GM18951 (cell line): Measurements from ENCODE around the gene CFDP1.

Experiments used
- POLR2A ChIP-seq: IDR thresholded peaks from 4 replicates; pipeline ENCODE4 v1.6.1; 2011; ENCODE audit warnings: mild to moderate bottlenecking; ENCODE audit not compliant: insufficient read length, insufficient read depth; ENCODE audit errors: extremely low read depth
- in situ Hi-C: fragments of 300-500 bp; cut with MboI; formaldehyde crosslinking; loops from one replicate; pipeline ENCODE4 v1.12.0; 2022; ENCODE audit warnings: low sequenced_read_pairs, mixed read lengths, inconsistent platforms; ENCODE audit not compliant: unreplicated experiment

The CFDP1 gene

DNA sequence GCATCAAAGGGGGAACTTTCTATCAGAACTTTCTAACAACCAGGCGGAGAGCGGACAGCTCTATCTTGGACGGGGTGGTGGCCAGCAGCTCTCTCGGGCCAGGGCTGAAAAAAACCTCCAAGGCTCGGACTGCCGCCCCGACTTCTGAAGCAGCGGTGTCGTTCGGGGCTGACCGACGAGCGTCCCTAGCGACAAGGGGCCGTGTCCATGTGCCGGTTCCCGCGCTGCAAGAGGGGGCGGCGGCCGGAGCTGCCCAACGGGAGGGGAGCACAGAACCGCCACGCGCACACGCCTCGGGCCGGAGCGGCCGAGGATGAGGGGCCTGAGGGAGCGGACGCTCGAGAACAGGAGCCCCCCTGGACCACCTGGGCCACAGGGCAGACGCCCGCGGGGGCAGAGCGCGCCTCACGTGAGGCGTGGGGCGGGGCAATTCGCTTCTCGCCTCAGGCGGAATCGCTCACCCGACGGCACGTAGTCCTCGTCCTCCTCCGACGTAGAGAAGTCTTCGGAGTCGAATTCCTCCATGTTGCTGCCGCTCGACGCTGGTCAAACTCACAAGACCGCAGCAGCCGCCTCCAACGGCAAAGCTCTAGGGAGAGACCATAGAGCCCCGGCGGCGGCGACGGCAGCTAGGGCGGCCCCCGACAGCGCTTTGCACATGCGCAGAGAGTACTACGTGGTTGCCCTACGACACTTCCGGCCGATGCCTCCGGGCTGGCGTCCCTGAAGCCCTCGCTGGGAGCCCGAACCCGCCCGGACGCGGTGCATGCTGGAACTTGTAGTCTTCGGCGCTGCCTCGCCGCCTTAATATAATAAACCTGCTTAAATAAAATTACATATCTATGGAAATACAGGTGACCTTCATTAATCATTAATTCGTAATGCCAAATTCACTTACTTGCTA, at the start of gene CFDP1:
CFDP1 (minus strand) TSS at position 676 of the 904 bp plus-strand sequence; CDS start at position 525, 151 bp downstream.
- in situ Hi-C loops, result no loop called here
- peak; percentile 90 for TF ChIP-seq POLR2A

DNA sequence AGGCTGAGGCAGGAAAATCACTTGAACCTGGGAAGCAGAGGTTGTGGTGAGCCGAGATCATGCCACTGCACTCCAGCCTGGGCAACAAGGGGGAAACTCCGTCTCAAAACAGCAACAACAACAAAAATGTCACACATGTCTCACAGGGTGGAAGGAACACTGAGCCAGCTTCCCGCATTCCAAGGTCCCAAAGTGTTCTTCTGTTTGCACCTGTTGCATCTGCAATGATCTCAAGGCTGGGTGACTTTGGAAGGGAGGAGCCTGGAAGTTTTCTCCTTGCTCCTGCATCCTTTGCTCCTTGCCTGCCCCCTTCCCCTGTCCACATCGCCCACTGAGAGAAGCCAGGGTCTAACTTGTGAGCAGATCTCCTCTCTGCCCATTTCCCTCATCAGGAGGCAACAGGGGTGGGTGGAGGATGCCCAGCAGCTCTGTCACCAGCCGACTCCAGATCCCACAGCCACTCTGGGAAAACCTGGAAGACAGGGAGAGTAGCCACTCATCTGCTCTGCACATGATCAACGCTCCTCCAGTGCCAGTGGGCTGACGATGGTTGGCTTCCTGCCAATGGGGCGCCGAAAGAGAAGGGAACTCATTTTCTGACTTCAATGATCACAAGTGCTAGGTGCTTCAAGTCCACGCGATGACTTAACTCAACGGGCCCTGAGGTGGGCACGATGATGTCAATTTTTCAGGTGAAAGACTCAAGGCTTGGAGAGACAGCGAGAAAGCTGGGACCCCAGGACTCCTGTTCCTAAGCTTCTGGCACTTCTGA, 49.3 kb upstream of the CFDP1 start:
- in situ Hi-C loops, result no loop called here
- no peak for TF ChIP-seq POLR2A

DNA sequence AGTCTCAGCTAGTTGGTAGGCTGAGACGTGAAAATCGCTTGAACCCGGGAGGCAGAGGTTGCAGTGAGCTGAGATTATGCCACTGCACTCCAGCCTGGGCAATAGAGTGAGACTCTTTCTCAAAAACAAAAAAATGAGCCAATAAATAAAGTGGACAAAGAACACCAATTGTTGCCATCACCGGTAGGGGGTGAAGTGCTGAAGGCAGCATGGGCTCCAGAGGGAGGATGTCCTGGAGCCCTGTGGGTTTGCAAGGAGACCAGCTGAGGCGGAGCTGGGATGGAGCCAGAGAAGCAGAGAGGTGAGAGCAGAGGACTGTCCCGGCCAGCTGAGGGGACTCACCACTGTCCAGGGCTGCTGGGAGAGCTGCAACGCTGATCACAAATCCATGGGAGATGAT, 48.2 kb upstream of the CFDP1 start:
- TF ChIP-seq POLR2A, result no peak
- in situ Hi-C loops, result no loop called here

DNA sequence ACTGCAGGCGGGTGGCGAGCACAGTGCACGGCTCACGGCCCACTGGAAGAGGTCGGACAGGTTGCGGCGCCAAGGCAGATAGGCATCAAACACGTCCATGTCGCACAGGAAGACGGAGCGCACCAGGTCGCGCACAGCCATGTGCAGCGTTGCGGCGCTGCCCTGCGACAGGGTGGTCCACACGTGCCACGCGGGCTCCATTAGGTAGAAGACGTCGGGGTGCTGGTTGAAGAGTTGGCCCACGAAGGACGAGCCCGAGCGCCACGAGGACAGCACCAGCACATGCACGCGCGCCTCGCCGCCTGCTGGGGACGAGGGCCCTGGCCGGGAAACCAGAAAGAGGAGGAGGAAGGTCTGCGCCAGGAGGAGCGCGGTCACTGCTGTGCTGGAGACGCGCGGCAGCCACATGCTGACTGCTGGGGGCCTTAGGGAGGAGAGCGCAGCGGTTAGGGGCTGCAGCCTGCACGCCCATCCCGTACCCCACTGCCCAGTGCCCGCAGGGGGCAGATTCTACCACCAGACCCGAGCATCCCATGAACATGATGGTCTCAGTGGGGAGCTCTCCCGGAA, 46.2 kb upstream of the CFDP1 start:
- in situ Hi-C loops, result no loop called here
- TF ChIP-seq POLR2A, result no peak

DNA sequence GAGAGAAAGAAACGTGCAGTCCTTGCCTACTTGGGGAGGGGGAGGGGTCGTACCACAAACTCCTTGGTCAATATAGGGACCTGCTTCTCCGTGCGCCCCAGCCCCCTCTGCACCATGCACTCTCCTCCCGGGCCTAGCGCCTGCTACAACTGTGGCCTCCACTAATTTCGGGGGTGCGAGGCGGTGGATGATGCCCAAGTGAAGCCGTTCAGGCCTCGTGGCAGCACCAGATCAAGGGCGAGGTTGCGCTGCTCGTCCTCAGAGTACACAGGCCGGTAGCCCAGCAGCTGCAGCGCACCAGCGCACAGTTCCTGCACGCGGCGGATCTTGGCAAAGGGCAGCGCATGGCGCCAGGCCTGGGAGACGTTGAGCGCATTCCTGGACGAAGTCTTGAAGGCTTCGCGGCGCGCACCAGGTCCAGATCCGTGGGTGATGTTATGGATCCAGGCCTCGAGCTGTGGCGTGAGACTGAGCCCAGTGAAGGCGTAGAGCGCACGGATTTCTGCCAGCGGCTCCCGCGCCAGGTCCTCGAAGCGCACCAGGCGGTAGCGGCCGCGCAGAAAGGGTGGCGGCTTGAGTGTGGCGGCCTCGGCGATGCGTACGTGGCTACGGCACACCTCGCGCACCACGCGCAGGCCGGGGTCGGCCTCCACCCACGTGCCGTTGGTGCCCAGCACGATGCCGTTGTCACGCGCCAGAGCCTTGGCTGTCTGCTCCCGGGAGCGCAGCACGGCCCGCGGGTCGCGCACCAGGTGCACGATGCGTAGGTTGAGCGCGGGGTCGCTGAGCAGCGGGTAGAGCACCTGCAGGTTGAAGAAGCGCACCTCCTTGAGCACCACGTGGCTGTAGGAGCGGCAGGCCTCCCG, 45.4 kb upstream of the CFDP1 start:
- in situ Hi-C loops, result no loop called here
- no peak for TF ChIP-seq POLR2A

DNA sequence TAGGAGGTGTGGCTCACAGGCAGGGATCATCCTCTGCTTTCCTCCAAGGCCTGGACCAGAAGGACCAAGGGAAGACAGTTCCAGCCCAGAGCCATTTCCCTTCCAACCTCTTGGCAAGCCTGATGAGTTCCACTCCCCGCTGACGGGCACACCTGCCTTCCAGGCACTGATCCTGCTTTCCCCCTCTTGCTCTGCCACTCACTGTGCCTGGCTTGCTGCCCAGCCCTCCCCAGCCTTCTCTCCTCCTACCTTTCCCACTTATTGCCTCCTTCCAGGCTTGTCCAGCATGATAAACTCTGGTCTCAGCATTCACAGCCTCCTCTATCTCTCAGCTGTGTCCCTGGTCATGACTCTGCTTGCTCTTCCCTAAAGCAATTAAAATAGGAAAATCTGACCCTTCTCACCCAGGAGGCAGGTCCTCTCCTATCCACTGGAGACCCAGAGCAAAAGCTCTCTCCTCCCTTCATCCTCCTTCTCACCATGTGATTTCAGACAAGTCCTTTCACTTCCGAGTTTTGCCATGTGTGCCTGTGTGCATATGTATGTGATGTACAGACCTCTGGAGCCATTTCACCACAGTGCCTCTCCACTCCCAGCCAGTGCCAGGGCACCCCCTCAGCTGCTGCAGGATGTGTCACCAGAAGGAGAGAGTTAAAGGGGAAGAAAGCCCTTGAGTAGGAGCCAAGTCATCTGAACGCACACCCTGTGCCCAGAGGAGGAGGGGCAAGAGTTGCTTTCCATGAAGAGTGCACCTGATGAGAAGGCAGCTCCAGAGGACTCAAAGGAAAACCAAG, 44.6 kb upstream of the CFDP1 start:
- TF ChIP-seq POLR2A, result no peak
- in situ Hi-C loops, result no loop called here

DNA sequence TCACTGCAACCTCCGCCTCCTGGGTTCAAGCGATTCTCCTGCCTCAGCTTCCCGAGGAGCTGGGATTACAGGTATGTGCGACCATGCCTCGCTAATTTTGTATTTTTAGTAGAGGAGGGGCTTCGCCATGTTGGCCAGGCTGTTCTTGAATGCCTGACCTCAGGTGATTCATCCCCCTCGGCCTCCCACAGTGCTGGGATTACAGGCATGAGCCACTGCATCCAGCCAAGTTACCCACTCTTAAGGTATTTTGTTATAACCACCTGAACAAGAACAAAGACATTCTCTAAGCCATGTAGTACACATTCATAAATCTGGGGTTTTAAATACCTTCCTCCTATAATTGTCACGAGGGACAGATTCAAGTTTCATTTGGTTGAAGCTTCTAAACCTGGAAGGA, 43.5 kb upstream of the CFDP1 start:
- no peak for TF ChIP-seq POLR2A
- in situ Hi-C loops, result no loop called here

DNA sequence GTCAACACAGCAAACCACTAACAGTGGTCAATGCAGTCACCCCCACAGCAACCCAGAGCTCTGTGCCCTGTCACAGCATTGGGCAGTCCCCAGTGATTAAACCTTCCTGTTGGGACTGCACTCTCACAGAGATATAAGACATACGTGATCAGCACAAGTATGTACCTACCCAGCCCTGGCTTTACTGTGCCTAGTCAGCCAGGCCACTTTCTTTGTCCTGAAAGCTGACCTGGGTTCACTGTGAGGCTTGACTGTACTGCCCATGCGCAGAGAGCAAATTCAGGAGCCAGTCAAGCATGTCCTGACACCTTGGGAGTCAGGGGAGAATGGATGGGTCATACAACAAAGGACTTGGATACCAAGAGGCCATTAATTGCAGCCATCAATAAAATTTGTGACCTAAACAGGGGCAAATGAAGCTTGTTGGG, 42.1 kb upstream of the CFDP1 start:
- in situ Hi-C loops, result no loop called here

DNA sequence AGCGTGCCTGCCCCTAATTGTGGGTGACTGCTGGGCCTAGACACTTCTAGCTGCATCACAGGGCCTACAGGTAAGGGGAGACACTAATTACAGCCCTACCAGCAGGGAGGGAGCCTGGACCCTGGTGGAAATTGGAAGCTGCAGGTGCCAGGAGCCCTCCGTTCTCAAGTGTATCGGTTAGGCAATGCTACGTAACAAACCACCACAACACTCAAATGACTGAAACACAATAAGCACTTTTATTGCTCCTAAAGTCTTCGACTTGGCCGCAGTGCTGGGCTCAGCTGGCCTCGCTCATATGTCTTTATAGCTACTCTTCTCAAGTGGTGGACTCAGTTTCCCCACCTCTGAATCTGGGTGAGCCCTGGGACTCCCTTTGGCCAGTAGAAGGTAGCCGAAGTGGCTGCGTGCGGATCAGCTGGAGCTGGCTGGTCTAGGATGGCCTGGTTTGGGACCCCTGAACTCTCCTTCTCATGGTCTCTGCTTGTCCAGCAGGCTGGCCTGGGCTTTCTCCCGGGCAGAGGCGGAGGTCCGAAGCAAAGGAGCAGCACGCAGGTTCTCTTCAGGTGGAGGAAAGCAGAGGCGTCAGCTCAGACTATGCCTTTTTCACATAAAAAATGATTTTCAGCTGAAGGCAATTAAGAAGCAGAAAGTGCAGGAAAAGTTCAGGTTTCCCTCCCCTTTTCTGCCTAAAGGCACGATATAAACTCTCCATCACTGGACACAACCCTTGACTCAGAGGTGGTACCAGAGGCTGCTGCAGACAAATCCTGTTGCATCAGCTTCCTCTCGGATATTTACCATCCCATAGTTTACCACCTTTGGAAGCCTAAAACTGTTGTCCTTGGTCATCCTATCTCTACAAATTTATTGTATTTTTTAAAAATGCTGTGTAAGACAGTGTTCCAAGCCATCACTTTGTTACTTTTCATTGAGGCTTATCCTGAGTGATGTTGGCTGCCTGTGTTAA, 39.9 kb upstream of the CFDP1 start:
- in situ Hi-C loops, result loop anchor here (5.0 kb wide), 1 partner anchor 289 kb away; no protein-coding TSS in a partner anchor

More for the DNA sequence above, 42.1 kb upstream of the CFDP1 start:
- TF ChIP-seq POLR2A, result no peak

DNA sequence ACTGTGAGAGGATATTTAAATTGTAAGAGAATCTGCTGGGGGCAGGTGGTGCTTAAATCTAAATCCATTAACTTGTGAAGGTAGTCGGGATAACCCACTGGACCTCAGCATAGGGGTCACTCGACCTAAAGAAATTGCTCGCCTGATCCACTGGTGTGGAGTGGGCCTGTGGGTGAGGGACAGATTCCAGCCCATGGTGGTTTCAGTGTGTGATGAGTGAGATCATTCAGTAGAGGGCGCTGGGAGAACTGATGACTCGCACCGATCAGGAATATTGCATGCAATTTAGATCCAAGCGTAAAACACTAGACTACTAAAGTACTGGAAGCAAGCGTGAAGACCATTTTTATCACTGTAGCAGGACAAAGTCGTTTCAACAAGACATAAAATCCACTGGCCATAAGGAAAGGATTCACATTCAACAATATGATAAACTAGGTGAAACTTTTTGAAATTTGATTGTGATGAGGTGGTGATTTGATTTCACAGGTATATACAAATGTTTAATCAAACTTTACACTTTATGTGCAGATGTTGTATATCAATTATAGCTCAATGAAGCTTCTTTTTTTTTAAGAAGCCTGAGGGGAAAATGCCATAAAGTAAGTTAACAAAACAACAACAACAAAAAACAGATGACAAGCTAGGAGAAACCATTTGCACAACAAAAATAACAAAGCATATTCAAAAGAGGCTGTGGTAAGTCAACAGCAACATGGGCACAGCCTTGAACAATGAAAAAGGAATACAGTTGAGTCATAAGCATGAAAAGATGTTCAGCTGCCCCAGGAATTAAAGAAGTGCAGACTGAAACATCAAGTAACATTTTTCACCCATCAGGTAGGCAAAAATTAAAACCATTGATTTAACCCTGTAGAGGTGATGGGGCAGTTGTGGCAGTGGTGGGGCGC, 38.7 kb upstream of the CFDP1 start:
- no peak for TF ChIP-seq POLR2A
- in situ Hi-C loops, result loop anchor here (5.0 kb wide), 1 partner anchor 290 kb away; no protein-coding TSS in a partner anchor

More for the DNA sequence above, 39.9 kb upstream of the CFDP1 start:
- TF ChIP-seq POLR2A, result no peak
